Astrocyte (in vitro differentiated cells and primary cell): ENCODE measurements around the gene HPSE2. TPM values are rescaled to one million over a fixed set of nuclear protein-coding genes. Genes with fewer than 3 reads are reported as not detected.

ENCODE experiments used
- DNase-seq: peaks from one replicate; pipeline ENCODE4 v3.0.0-alpha.2; 2010; ENCODE audit warnings: low read depth
- FAIRE-seq: peaks from 2 replicates; lab custom pipeline; 2011; peaks lifted over from hg19 to GRCh38; lab: Jason Lieb, UNC
- H2AFZ ChIP-seq: 2 replicates; pipeline ENCODE4 v1.6.0; 2012; ENCODE audit warnings: low read depth, low read length, inconsistent platforms
- H3K27ac ChIP-seq: 2 replicates; pipeline ENCODE4 v1.5.1; 2011; ENCODE audit warnings: low read depth, low read length, inconsistent platforms
- H3K27me3 ChIP-seq: 2 replicates; pipeline ENCODE4 v1.6.0; 2011; ENCODE audit warnings: low read length, inconsistent platforms; ENCODE audit not compliant: insufficient read depth
- H3K36me3 ChIP-seq: 2 replicates; pipeline ENCODE4 v1.5.1; 2011; ENCODE audit warnings: low read length, inconsistent platforms; ENCODE audit not compliant: insufficient read depth
- H3K4me1 ChIP-seq: 2 replicates; pipeline ENCODE4 v1.5.1; 2011; ENCODE audit warnings: low read length, inconsistent platforms; ENCODE audit not compliant: insufficient read depth
- H3K4me2 ChIP-seq: 2 replicates; pipeline ENCODE4 v1.6.0; 2012; ENCODE audit warnings: low read length, inconsistent platforms
- H3K4me3 ChIP-seq: 2 replicates; pipeline ENCODE4 v1.5.1; 2011; ENCODE audit warnings: low read depth, mild to moderate bottlenecking, low read length, inconsistent platforms; ENCODE audit not compliant: insufficient read depth
- H3K79me2 ChIP-seq: 2 replicates; pipeline ENCODE4 v1.6.0; 2012; ENCODE audit warnings: mild to moderate bottlenecking, low read length, inconsistent platforms; ENCODE audit not compliant: insufficient read depth
- H3K9ac ChIP-seq: 2 replicates; pipeline ENCODE4 v1.6.0; 2012; ENCODE audit warnings: mild to moderate bottlenecking, low read length, inconsistent platforms
- H3K9me3 ChIP-seq: 2 replicates; pipeline ENCODE4 v1.5.1; 2012; ENCODE audit warnings: low read depth, mild to moderate bottlenecking, low read length, inconsistent platforms; ENCODE audit not compliant: insufficient read depth
- H4K20me1 ChIP-seq: 2 replicates; pipeline ENCODE4 v1.6.0; 2012; ENCODE audit warnings: low read length, inconsistent platforms; ENCODE audit not compliant: insufficient read depth
- H3K27ac Mint-ChIP-seq: one replicate; pipeline ENCODE4 v1.8.0; 2021; ENCODE audit warnings: mild to moderate bottlenecking, mixed read lengths; ENCODE audit not compliant: unreplicated experiment
- H3K27me3 Mint-ChIP-seq: one replicate; pipeline ENCODE4 v1.8.0; 2021; ENCODE audit warnings: low read depth, mixed read lengths; ENCODE audit not compliant: unreplicated experiment
- H3K36me3 Mint-ChIP-seq: one replicate; pipeline ENCODE4 v1.8.0; 2021; ENCODE audit warnings: low read depth, mixed read lengths; ENCODE audit not compliant: unreplicated experiment
- H3K4me1 Mint-ChIP-seq: one replicate; pipeline ENCODE4 v1.8.0; 2021; ENCODE audit warnings: low read depth, mixed read lengths; ENCODE audit not compliant: unreplicated experiment
- H3K4me3 Mint-ChIP-seq: one replicate; pipeline ENCODE4 v1.8.0; 2021; ENCODE audit warnings: mild to moderate bottlenecking, moderate library complexity, mixed read lengths; ENCODE audit not compliant: unreplicated experiment
- H3K9me3 Mint-ChIP-seq: one replicate; pipeline ENCODE4 v1.8.0; 2021; ENCODE audit warnings: mild to moderate bottlenecking, mixed read lengths; ENCODE audit not compliant: unreplicated experiment
- EZH2 ChIP-seq: IDR thresholded peaks from 2 replicates; pipeline ENCODE4 v1.6.1; 2012; ENCODE audit warnings: mild to moderate bottlenecking, low read length, inconsistent platforms; ENCODE audit not compliant: insufficient read depth
- total RNA-seq: library from RNA; stranded (reverse); gene quantifications from 2 replicates; pipeline ENCODE4 v1.2.1, GENCODE V29; 2021
- TF ChIP-seq, protein P1 (sequence below): IDR thresholded peaks from 2 replicates; pipeline ENCODE4 v1.5.1; 2011; ENCODE audit warnings: low read depth, mild to moderate bottlenecking, inconsistent platforms, low read length, moderate library complexity; ENCODE audit not compliant: insufficient read depth

HPSE2 gene
- total RNA-seq, 1 donor from 2014 or later = 0.14 TPM

- no peaks in the 10 kb centered on the region for H3K36me3 Mint-ChIP-seq
- H3K4me1 Mint-ChIP-seq = peaks cover 11% of the 10 kb centered on the region
- Histone ChIP-seq H3K4me2 (no peak overlapping the region), H2AFZ (no peak overlapping the region), H3K4me3 (no peak overlapping the region), H3K27me3 (no peaks in the 10 kb centered on the region), H4K20me1 (no peaks in the 10 kb centered on the region), H3K4me1 (no peaks in the 10 kb centered on the region), H3K9ac (no peak overlapping the region), H3K9me3 (no peaks in the 10 kb centered on the region), H3K36me3 (no peaks in the 10 kb centered on the region), H3K27ac (no peak overlapping the region), H3K79me2 (no peaks in the 10 kb centered on the region)
- no peaks in the 10 kb centered on the region for H3K27me3 Mint-ChIP-seq
- H3K9me3 Mint-ChIP-seq = no peaks in the 10 kb centered on the region
- no peak for FAIRE-seq
- no peak overlapping the region for H3K4me3 Mint-ChIP-seq
- no peak overlapping the region for H3K27ac Mint-ChIP-seq
- TF ChIP-seq EZH2 = no peak
- TF ChIP-seq, protein P1, sequence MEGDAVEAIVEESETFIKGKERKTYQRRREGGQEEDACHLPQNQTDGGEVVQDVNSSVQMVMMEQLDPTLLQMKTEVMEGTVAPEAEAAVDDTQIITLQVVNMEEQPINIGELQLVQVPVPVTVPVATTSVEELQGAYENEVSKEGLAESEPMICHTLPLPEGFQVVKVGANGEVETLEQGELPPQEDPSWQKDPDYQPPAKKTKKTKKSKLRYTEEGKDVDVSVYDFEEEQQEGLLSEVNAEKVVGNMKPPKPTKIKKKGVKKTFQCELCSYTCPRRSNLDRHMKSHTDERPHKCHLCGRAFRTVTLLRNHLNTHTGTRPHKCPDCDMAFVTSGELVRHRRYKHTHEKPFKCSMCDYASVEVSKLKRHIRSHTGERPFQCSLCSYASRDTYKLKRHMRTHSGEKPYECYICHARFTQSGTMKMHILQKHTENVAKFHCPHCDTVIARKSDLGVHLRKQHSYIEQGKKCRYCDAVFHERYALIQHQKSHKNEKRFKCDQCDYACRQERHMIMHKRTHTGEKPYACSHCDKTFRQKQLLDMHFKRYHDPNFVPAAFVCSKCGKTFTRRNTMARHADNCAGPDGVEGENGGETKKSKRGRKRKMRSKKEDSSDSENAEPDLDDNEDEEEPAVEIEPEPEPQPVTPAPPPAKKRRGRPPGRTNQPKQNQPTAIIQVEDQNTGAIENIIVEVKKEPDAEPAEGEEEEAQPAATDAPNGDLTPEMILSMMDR = no peak
- no peak for DNase-seq
Measured at GRCh38 chr10:98613446-98613845, 622.2 kb downstream of the HPSE2 start.

GRCh38 chr10:98611436-98611835 lies 624.2 kb downstream of the HPSE2 start:
- Histone ChIP-seq H3K27me3 (no peaks in the 10 kb centered on the region), H3K4me2 (no peak overlapping the region), H3K36me3 (no peaks in the 10 kb centered on the region), H3K4me3 (no peak overlapping the region), H3K9me3 (no peaks in the 10 kb centered on the region), H2AFZ (no peak overlapping the region), H3K27ac (no peak overlapping the region), H3K79me2 (no peaks in the 10 kb centered on the region), H4K20me1 (no peaks in the 10 kb centered on the region), H3K9ac (no peak overlapping the region), H3K4me1 (no peaks in the 10 kb centered on the region)
- Mint-ChIP-seq H3K27me3 (no peaks in the 10 kb centered on the region), H3K27ac (no peak overlapping the region), H3K4me3 (no peak overlapping the region), H3K4me1 (no peaks in the 10 kb centered on the region), H3K36me3 (no peaks in the 10 kb centered on the region), H3K9me3 (no peaks in the 10 kb centered on the region)
- FAIRE-seq (no peak), DNase-seq (no peak)
- no peak for TF ChIP-seq EZH2
- TF ChIP-seq, protein P1 = no peak

GRCh38 chr10:98610836-98611235 lies 624.8 kb downstream of the HPSE2 start:
- DNase-seq (no peak), FAIRE-seq (no peak)
- Histone ChIP-seq H4K20me1 (no peaks in the 10 kb centered on the region), H3K9me3 (no peaks in the 10 kb centered on the region), H3K27me3 (no peaks in the 10 kb centered on the region), H3K79me2 (no peaks in the 10 kb centered on the region), H3K4me3 (no peak overlapping the region), H3K36me3 (no peaks in the 10 kb centered on the region), H2AFZ (no peak overlapping the region), H3K4me1 (no peaks in the 10 kb centered on the region), H3K9ac (no peak overlapping the region), H3K27ac (no peak overlapping the region), H3K4me2 (no peak overlapping the region)
- no peaks in the 10 kb centered on the region for H3K4me1 Mint-ChIP-seq
- no peak for TF ChIP-seq EZH2
- no peaks in the 10 kb centered on the region for H3K27me3 Mint-ChIP-seq
- H3K4me3 Mint-ChIP-seq = no peak overlapping the region
- H3K27ac Mint-ChIP-seq = no peak overlapping the region
- H3K9me3 Mint-ChIP-seq = no peaks in the 10 kb centered on the region
- H3K36me3 Mint-ChIP-seq = no peaks in the 10 kb centered on the region
